Stimulated activated CD4-positive, alpha-beta T cell treated with anti-CD3 and anti-CD28 coated beads, Interleukin-1b, Interleukin-23, amount 100 ng/mL, for 24 hours (primary cell): Measurements from ENCODE around the gene KCTD16.
A peak's percentile ranks its signal among the peaks of the same experiment; 100 is the strongest.

Experiments
- DNase-seq, 4 experiments: peaks; one replicate each; pipeline ENCODE4 v3.0.0-alpha.2; 2020; ENCODE audit warnings: low read depth in 4 of 4, low spot score in 1 of 4

KCTD16 gene

DNA sequence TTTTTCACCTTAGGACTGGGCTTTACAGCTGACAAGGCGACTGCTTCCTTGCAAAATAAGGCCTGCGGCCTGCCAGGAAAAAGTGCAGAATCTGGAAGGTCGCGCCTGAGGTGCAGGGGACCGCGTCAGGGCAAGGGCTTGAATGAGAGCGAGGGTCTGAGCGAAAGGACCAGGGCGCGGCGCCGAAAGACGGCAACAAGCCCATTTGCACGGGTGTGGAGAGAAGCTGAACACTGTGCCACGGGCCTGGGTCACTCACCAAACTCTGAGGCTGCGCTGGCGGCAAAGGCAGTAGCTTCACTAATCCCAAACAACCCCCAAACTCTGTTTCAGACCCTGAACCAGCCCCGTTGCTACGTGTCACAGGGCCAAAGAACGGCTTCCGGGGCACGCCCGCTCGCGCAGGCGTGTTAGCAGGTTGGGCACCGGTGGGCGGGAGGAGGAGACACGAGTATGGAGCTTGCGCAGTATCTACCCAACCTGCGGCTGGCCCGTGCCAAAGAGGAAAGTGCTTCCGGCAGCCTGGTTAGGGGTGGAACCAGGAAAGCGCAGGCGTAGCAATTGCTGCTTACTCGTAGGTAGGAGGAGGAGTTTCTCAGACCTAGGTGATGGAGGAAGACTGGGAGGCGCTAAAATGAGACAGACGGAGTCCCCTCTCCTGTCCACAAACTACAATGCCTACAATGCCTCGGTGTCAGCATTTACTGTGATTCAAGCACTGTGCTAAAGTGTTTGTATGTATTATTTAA, at the start of gene KCTD16, which contains the start of gene YIPF5:
TSS of gene KCTD16 (plus strand) at position 598 of the 749 bp plus-strand sequence.
TSS of gene YIPF5 (minus strand) at position 384 of the 749 bp plus-strand sequence. CDS start 704 bp downstream, outside the sequence.
- peak; percentile 90 to 95 (median 94) for DNase-seq

- DNase-seq, result no peak
Measured at GRCh38 chr5:144121577-144121976, 49.1 kb upstream of the KCTD16 start.

- DNase-seq, result no peak
Measured at GRCh38 chr5:144122081-144122480, 48.6 kb upstream of the KCTD16 start.

GRCh38 chr5:144122641-144123040, 48.0 kb upstream of the KCTD16 start:
- no peak for DNase-seq

- DNase-seq, result no peak
Measured at GRCh38 chr5:144125163-144125726, 45.4 kb upstream of the KCTD16 start.

DNA sequence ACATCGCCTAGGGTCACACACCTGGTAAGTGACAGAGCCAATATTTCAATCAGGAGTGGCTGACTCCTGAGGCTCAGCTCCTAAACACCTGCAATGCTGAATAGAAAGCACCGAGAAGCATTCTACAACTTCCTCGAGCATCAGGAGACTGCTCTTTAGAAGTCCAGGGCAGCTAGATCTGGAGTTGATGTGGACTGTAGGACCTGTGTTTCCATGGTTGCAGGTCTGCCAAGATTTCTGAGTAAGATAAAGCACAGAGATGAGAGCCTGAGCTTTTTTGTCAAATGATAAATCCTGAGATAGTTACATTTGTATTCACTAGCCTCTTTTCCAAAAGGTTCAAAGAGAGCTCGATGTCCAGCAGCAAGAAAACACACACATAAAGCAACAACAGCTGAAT, 44.0 kb upstream of the KCTD16 start:
- DNase-seq, result no peak

DNA sequence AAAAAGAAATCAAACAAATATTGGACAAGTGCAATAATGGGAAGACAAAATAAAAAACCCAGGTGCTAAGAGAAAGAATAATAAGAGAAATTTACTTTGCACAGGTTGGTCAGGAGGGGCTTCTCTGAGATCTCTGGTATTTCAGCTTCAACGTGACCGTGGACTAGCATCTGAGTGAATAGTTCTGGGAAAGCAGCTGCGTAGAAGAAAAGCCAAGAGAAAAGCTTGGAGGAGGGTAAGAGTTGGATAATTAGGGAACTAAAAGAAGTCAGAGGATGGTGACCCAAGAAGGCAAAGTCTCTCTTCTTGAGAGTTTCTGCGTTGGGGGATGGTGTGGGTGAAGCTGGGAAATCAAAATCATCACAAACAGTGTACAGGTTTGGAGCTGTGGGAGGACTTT, 41.8 kb upstream of the KCTD16 start:
- DNase-seq, result no peak

DNA sequence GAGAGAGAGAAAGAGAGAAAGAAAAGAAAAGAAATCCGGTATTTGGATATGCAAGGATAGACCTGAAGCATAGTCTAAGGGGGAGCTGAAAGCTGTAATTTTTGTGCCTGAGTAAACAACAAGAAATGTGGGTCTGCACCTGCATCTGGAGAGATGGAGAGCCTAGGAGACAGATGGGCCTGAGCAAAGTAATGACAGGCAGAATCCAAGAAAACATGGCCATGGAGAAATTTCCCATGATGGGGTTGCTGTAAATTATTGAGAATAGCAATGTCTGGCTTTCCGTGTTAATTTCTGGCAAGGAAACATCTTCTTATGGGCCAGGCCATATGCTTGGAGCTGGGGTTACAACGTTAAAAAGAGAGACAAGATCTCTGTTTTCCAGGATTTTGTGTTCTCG, 40.4 kb upstream of the KCTD16 start:
- DNase-seq, result no peak

- no peak for DNase-seq
Measured at GRCh38 chr5:144131261-144131660, 39.4 kb upstream of the KCTD16 start.

DNA sequence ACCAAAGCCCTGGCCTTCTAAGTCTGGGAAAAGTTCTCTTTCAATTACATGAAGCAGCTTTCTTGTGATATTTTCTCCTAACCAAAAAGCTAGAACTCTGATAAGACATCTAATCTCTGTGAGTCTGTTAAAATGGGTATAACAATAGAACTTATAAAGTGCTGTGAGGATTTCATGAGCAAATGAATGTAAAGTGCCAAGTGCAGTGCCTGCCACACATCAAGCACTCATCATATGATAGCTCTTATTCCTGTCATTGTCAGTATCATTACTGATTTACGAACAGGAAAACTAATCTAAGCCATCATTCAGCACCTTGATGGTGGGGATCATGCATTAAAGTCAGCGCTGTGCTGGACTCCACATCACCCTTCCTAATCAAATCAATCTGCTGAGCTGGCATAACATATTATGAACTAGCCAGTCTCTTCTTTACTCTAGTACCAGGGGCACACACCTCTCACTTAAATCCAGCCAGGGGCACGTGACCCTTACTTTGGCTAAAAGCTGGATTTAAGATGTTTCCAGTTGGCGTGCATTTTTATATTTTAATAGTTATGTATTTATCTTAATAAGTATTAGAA, 37.5 kb upstream of the KCTD16 start:
- DNase-seq, result no peak

DNA sequence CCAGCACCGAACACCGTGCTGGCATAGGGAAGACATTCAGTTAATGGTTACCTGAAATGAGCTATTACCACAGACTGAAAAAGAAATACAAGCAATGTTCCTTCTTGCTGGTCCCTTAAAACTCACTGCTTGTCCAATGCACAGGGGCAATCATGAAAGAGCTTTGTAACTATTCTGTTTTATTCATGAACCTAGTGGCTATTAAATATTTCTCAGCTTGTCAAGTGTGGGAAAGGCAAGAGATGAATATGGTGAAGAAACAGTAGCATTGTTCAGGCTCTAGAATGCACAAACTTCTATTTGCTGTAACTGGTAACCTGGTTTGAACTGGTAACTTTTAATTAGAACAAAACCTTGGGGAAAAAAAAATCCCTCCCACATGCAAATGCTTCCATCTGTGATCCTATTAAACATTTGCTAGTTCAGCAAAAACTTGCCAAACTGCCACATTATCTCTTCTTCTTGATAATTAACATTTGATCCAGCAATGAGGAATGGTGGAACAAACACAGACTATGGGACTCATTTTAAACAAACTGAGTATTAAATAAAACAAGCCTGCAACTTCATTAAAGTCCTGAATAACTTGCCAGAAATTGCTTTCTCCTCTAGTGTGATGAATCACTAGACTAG, 36.4 kb upstream of the KCTD16 start:
- no peak for DNase-seq

- DNase-seq, result no peak
Measured at GRCh38 chr5:144135113-144135762, 35.4 kb upstream of the KCTD16 start.

- no peak for DNase-seq
Measured at GRCh38 chr5:144139586-144139985, 31.1 kb upstream of the KCTD16 start.

GRCh38 chr5:144141585-144141984, 29.1 kb upstream of the KCTD16 start:
- no peak for DNase-seq

- DNase-seq, result no peak
Measured at GRCh38 chr5:144142139-144142823, 28.4 kb upstream of the KCTD16 start.

- DNase-seq, result no peak
Measured at GRCh38 chr5:144142824-144143162, 27.9 kb upstream of the KCTD16 start.

DNA sequence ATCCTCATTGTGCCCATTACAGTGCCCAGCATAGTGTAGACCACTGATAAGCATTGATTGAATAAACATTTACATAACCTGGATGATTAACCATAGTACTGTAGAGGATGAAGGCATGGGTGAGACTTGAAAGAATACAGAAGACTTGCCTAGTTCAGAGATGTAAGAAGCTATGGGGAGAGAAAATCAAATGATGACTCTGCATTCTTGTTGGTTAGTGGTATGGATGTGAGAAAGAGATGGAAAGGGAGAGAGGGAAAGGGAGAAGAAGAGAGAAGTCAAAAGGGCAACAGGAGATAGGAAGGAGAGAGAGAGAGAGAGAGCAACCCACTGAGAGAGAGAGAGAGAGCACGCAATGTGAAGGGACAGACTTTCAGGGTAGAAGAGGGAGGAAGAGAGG, 27.0 kb upstream of the KCTD16 start:
- DNase-seq, result no peak

- no peak for DNase-seq
Measured at GRCh38 chr5:144144956-144145751, 25.5 kb upstream of the KCTD16 start.

GRCh38 chr5:144151026-144151425, 19.6 kb upstream of the KCTD16 start:
- no peak for DNase-seq

GRCh38 chr5:144156767-144157171, 13.9 kb upstream of the KCTD16 start:
- no peak for DNase-seq
